Left renal cortex interstitium (tissue), 4 donors: ENCODE results near the gene MORN5. TPM values are rescaled to one million over a fixed set of nuclear protein-coding genes. Genes with fewer than 3 reads are reported as not detected.

Experiments used
- DNase-seq, 4 donors: peaks; one replicate each; pipeline ENCODE4 v3.0.0-alpha.2; 2013; ENCODE audit warnings: low read depth in 4 of 4, low spot score in 2 of 4, missing footprints in 1 of 4
- polyA plus RNA-seq, 4 donors: library from polyadenylated mRNA; unstranded; fragments of 120-200 nt; gene quantifications; one replicate each; pipeline ENCODE4 v1.2.1, GENCODE V29; 2013; ENCODE audit not compliant: insufficient read length in 4 of 4

The MORN5 gene
- polyA plus RNA-seq, 4 donors, result 2.3 to 2.6 (median 2.3) TPM

- no peak for DNase-seq
These were observed 19.1 kb upstream of the MORN5 start for GRCh38 chr9:122140368-122141193.

- no peak for DNase-seq
These were observed 18.0 kb upstream of the MORN5 start for GRCh38 chr9:122141671-122142070.

- DNase-seq, result no peak
These were observed 16.4 kb upstream of the MORN5 start for GRCh38 chr9:122143296-122143695.

GRCh38 chr9:122143876-122144405, 15.8 kb upstream of the MORN5 start:
- no peak for DNase-seq

- no peak for DNase-seq
These were observed 14.7 kb upstream of the MORN5 start for GRCh38 chr9:122144836-122145591.

GRCh38 chr9:122145592-122145863, 14.2 kb upstream of the MORN5 start:
- no peak for DNase-seq

- no peak for DNase-seq
These were observed 8.4 kb upstream of the MORN5 start for GRCh38 chr9:122151267-122151828.

GRCh38 chr9:122155796-122156195, 3.9 kb upstream of the MORN5 start:
- no peak for DNase-seq

GRCh38 chr9:122158202-122158601, 1.5 kb upstream of the MORN5 start:
- DNase-seq, result no peak

- no peak for DNase-seq
These were observed 178 bp downstream of the MORN5 start for GRCh38 chr9:122159925-122160246.

GRCh38 chr9:122162415-122162814, 2.7 kb downstream of the MORN5 start:
- no peak for DNase-seq

GRCh38 chr9:122164286-122164685, 4.6 kb downstream of the MORN5 start:
- no peak for DNase-seq

GRCh38 chr9:122168356-122168755, 8.6 kb downstream of the MORN5 start:
- DNase-seq, result no peak

- DNase-seq, result no peak
These were observed 12.4 kb downstream of the MORN5 start for GRCh38 chr9:122172131-122172530.

GRCh38 chr9:122173670-122174069, 14.0 kb downstream of the MORN5 start:
- DNase-seq, result no peak

GRCh38 chr9:122176916-122177315, 17.2 kb downstream of the MORN5 start:
- no peak for DNase-seq

- DNase-seq, result no peak
These were observed 19.5 kb downstream of the MORN5 start for GRCh38 chr9:122179054-122179689.

- no peak for DNase-seq
These were observed 20.0 kb downstream of the MORN5 start for GRCh38 chr9:122179690-122180074.

- no peak for DNase-seq
These were observed 20.9 kb downstream of the MORN5 start for GRCh38 chr9:122180633-122181032.

GRCh38 chr9:122183501-122183900, 23.8 kb downstream of the MORN5 start:
- no peak for DNase-seq

GRCh38 chr9:122184551-122184950, 24.8 kb downstream of the MORN5 start:
- DNase-seq, result no peak
